Ascending aorta (tissue), 2 donors: ENCODE data around the gene COL2A1. TPM values are rescaled to one million over a fixed set of nuclear protein-coding genes. Genes with fewer than 3 reads are reported as not detected.

Experiments
- DNase-seq, 2 donors: peaks; one replicate each; pipeline ENCODE4 v3.0.0-alpha.2; 2019; ENCODE audit warnings: low spot score in 2 of 2
- H3K27ac ChIP-seq, 2 donors: fragments of 200-600 bp; sonication (generic); one replicate each; pipeline ENCODE4 v1.5.1; 2016 to 2017; ENCODE audit warnings: mild to moderate bottlenecking in 1 of 2
- H3K27me3 ChIP-seq: fragments of 200-600 bp; sonication (generic); one replicate; pipeline ENCODE4 v1.5.1; 2017
- H3K36me3 ChIP-seq, 2 donors: fragments of 200-600 bp; sonication (generic); one replicate each; pipeline ENCODE4 v1.5.1; 2016
- H3K4me1 ChIP-seq, 2 donors: fragments of 200-600 bp; sonication (generic); one replicate each; pipeline ENCODE4 v1.5.1; 2016 to 2017; ENCODE audit warnings: mild to moderate bottlenecking in 1 of 2
- H3K4me3 ChIP-seq, 2 donors: fragments of 200-600 bp; sonication (generic); one replicate each; pipeline ENCODE4 v1.5.1; 2016 to 2017; ENCODE audit warnings: mild to moderate bottlenecking in 1 of 2
- H3K9me3 ChIP-seq, 2 donors: fragments of 200-600 bp; sonication (generic); one replicate each; pipeline ENCODE4 v1.5.1; 2016
- intact Hi-C: fragments of 100-400 bp; cut with DNase I; formaldehyde crosslinking; loops from one replicate; pipeline ENCODE4 v1.15.1; 2023
- total RNA-seq: library from RNA; depleted of rRNA; stranded (reverse); fragments of >200 nt; gene quantifications from one replicate; pipeline ENCODE4 v1.1.0, GENCODE V29; 2016
- TF ChIP-seq, protein P1 (sequence below), 3 experiments: fragments of 200-600 bp in 2 of 3; fragments of 450-650 bp in 1 of 3; sonication (generic) in 2 of 3; IDR thresholded peaks; one replicate each; pipeline ENCODE4 v1.5.1; 2016 to 2019; ENCODE audit warnings: antibody characterized with exemption in 3 of 3, mild to moderate bottlenecking in 1 of 3, moderate library complexity in 1 of 3

The COL2A1 gene
- total RNA-seq, 1 donor from 2014 or later, result not detected

DNA sequence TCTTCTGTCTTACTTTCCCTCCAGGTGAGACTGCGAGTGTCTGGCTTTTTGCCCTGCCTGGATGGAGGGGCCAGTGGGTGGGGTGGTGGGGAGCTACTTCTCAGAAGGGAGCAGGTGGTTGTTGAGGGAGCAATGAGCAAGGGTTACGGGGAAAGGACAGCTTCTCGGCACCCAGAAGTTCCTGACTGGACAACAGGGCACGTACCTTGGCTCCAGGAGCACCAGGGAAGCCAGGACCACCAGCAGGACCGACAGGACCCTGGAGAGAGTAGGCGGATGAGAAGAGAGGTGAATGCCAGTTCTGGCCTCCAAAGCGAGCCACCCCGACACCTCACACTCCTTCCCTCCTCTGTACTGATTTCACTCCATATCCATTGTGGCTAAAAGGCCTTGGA is 15.3 kb downstream of the COL2A1 start:
- no peaks in the 10 kb centered on the region for H3K9me3 ChIP-seq
- TF ChIP-seq, protein P1, sequence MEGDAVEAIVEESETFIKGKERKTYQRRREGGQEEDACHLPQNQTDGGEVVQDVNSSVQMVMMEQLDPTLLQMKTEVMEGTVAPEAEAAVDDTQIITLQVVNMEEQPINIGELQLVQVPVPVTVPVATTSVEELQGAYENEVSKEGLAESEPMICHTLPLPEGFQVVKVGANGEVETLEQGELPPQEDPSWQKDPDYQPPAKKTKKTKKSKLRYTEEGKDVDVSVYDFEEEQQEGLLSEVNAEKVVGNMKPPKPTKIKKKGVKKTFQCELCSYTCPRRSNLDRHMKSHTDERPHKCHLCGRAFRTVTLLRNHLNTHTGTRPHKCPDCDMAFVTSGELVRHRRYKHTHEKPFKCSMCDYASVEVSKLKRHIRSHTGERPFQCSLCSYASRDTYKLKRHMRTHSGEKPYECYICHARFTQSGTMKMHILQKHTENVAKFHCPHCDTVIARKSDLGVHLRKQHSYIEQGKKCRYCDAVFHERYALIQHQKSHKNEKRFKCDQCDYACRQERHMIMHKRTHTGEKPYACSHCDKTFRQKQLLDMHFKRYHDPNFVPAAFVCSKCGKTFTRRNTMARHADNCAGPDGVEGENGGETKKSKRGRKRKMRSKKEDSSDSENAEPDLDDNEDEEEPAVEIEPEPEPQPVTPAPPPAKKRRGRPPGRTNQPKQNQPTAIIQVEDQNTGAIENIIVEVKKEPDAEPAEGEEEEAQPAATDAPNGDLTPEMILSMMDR (IDR thresholded peaks at IDR 0.05), result no peak
- H3K4me1 ChIP-seq, result no peaks in the 10 kb centered on the region
- H3K27ac ChIP-seq, result no peak overlapping the region
- no peak overlapping the region for H3K4me3 ChIP-seq
- intact Hi-C loops, result no loop called here
- H3K36me3 ChIP-seq, result no peaks in the 10 kb centered on the region
- DNase-seq, result no peak
- H3K27me3 ChIP-seq, result no peaks in the 10 kb centered on the region

DNA sequence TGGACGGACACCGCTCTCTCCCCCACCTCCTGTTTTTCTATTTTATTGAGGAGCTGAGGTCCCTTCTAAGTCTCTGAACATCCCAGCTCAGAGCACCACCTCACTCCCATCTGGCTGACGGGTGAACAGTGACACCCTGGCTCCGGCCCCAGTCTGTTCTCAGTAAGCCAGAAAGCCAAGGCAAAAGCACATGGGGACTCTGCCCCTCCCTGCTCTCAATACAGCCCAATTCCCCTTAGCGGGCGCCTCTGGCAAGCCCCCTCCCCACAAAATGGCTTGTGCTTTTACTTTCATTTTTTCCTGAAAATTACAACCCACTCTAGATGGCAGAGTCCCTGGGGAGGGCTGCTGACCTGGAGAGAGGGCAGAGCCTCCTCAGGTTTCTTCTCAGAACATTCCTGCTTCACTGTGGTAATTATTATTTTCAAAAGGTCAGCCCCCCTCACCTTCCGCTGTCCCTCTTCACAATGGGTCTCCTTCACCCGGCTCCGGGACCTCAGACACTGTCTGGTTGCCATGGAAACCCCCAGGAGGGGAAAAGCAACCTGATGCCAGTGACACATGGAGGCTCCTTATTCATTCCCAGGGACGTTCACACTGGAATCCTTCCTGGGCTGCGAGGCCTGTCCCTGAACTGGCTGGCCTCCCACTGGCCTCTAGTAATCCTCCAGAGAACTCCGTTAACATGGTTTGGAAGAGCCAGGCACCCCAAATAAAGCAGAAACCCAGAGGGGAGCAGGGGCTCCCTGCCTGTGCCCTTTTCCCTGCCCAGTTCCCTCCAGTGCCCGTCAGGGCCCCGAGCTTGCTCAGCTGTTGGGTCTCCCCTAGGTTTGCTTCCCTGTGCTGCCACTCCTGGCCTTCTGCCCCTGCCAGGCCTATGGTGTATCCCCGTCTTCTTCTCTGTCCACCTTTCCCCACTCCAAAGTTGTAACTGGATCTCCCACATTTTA is 15.9 kb downstream of the COL2A1 start:
- no peak for DNase-seq
- Histone ChIP-seq H3K9me3 (no peaks in the 10 kb centered on the region), H3K4me3 (no peak overlapping the region), H3K36me3 (no peaks in the 10 kb centered on the region), H3K27me3 (no peaks in the 10 kb centered on the region), H3K27ac (no peak overlapping the region), H3K4me1 (no peaks in the 10 kb centered on the region)
- TF ChIP-seq, protein P1 (IDR thresholded peaks at IDR 0.05), result no peak
- intact Hi-C loops, result no loop called here

DNA sequence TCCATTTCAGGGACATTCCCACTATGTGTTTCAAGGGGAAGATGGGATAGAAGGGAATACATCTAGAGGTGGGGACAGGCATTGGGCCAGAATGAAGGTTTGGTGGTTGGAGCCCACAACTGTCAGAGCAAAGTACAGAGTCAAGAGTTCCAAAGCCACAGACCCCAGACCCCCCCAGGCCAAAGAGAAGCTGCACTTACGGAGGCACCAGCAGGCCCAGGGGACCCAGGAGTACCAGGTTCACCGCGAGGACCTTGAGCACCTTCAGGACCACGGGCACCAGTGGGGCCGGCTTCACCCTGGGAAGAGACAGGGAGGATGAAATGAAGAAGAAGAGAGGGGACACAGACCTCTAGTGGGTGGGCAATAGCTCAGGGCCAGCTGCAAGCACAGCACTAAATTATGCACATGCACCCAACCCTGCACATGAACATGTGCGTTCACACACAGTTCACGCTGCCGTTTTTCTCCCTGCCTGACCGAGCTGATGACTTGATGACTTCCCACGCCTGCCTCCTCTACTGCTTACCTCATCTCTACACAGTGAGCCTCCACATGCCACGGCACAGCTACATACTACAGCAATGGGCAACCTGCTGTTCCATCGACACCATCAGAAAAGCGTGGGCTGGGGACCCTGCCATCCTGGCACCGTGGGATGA is 16.7 kb downstream of the COL2A1 start:
- H3K27ac ChIP-seq, result no peak overlapping the region
- H3K9me3 ChIP-seq, result no peaks in the 10 kb centered on the region
- TF ChIP-seq, protein P1 (IDR thresholded peaks at IDR 0.05), result no peak
- H3K4me3 ChIP-seq, result no peak overlapping the region
- H3K27me3 ChIP-seq, result no peaks in the 10 kb centered on the region
- H3K36me3 ChIP-seq, result no peaks in the 10 kb centered on the region
- H3K4me1 ChIP-seq, result no peaks in the 10 kb centered on the region
- no peak for DNase-seq
- intact Hi-C loops, result no loop called here

DNA sequence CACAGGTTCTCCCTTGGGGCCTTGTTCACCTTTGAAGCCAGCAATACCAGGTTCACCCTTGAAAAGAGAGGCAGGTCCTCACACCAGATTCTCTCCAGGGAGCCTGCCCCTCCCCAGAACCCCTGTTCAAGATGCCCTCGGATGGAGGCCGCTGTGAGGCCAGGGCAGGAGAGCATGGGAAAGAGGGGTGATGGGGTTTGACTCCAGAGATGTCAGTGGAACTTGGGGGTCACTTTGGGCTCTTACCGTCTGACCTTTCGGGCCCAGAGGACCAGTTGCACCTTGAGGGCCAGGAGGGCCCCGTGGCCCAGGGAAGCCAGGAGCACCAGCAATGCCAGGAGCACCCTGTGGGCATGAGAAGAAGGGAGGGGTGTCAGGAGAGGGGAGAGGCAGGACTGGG is 17.4 kb downstream of the COL2A1 start:
- no peaks in the 10 kb centered on the region for H3K4me1 ChIP-seq
- DNase-seq, result no peak
- no peak overlapping the region for H3K4me3 ChIP-seq
- TF ChIP-seq, protein P1 (IDR thresholded peaks at IDR 0.05), result no peak
- H3K9me3 ChIP-seq, result no peaks in the 10 kb centered on the region
- H3K27ac ChIP-seq, result no peak overlapping the region
- intact Hi-C loops, result no loop called here
- no peaks in the 10 kb centered on the region for H3K36me3 ChIP-seq
- no peaks in the 10 kb centered on the region for H3K27me3 ChIP-seq

DNA sequence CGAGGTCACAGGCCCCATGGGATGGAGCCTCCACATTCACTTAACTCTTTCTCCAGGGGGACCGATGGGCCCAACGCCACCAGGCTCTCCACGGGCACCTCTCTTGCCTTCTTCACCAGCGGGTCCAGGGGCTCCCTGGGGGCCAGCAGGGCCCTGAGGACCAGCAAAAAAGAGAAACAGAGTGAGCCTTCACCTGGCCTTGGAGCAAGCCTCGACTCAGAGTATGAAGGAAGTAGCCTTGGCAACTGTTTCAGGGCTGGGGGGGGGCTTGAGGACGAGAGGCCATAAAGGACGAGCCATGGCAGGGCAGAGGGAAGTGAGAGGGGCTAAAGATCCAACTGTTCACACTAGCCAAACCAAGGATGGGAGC is 18.0 kb downstream of the COL2A1 start:
- intact Hi-C loops, result no loop called here
- no peak for DNase-seq
- Histone ChIP-seq H3K36me3 (no peaks in the 10 kb centered on the region), H3K4me1 (no peaks in the 10 kb centered on the region), H3K9me3 (no peaks in the 10 kb centered on the region), H3K27me3 (no peaks in the 10 kb centered on the region), H3K27ac (no peak overlapping the region), H3K4me3 (no peak overlapping the region)
- TF ChIP-seq, protein P1 (IDR thresholded peaks at IDR 0.05), result no peak
